ENCODE measurements around the gene AGO1.

The AGO1 gene

GRCh38 chr1:35882945-35883634 lies at the start of gene AGO1:
AGO1 (plus strand) TSS chr1:35883209; CDS start chr1:35883422, 213 bp downstream.
- Histone ChIP-seq H3K27me3 (ENCODE audit: control insufficient read depth, insufficient read depth, low read length) (no peaks in the 10 kb centered on the region), H3K9ac (ENCODE audit: low read length) (peak within 1 kb of the TSS; percentile 91), H3K4me3 (ENCODE audit: low read depth, low read length) (peak within 1 kb of the TSS; percentile 98), H3K4me1 (ENCODE audit: control insufficient read depth, insufficient read depth, low read length) (peaks cover 41% of the 10 kb centered on the region), H3K27ac (ENCODE audit: low read depth, low read length) (peak within 1 kb of the TSS; percentile 76; the same call in 1 of the 2 replicates), H3K36me3 (ENCODE audit: control insufficient read depth, insufficient read depth, low read length) (no peaks in the 10 kb centered on the region), H3K9me3 (ENCODE audit: control insufficient read depth, insufficient read depth, low read depth, low read length) (no peaks in the 10 kb centered on the region)

- no peak overlapping the region for H3K9ac ChIP-seq (ENCODE audit: low read length)
- no peaks in the 10 kb centered on the region for H3K27me3 ChIP-seq (ENCODE audit: control insufficient read depth, insufficient read depth, low read length)
- no peak overlapping the region for H3K27ac ChIP-seq (ENCODE audit: low read depth, low read length)
- peaks cover 51% of the 10 kb centered on the region for H3K36me3 ChIP-seq (ENCODE audit: control insufficient read depth, insufficient read depth, low read length)
- no peak overlapping the region for H3K4me3 ChIP-seq (ENCODE audit: low read depth, low read length)
- H3K9me3 ChIP-seq (ENCODE audit: control insufficient read depth, insufficient read depth, low read depth, low read length) = no peaks in the 10 kb centered on the region; the same call in 1 of the 2 replicates
- no peaks in the 10 kb centered on the region for H3K4me1 ChIP-seq (ENCODE audit: control insufficient read depth, insufficient read depth, low read length)
These were observed 49.6 kb upstream of the AGO1 start for GRCh38 chr1:35833395-35833794.

- peaks cover 51% of the 10 kb centered on the region for H3K36me3 ChIP-seq (ENCODE audit: control insufficient read depth, insufficient read depth, low read length)
- no peaks in the 10 kb centered on the region for H3K27me3 ChIP-seq (ENCODE audit: control insufficient read depth, insufficient read depth, low read length)
- no peak overlapping the region for H3K4me3 ChIP-seq (ENCODE audit: low read depth, low read length)
- no peaks in the 10 kb centered on the region for H3K4me1 ChIP-seq (ENCODE audit: control insufficient read depth, insufficient read depth, low read length)
- no peaks in the 10 kb centered on the region; the same call in 1 of the 2 replicates for H3K9me3 ChIP-seq (ENCODE audit: control insufficient read depth, insufficient read depth, low read depth, low read length)
- no peak overlapping the region for H3K27ac ChIP-seq (ENCODE audit: low read depth, low read length)
- no peak overlapping the region for H3K9ac ChIP-seq (ENCODE audit: low read length)
These were observed 48.8 kb upstream of the AGO1 start for GRCh38 chr1:35834218-35834617.

GRCh38 chr1:35835398-35835797 lies 47.6 kb upstream of the AGO1 start:
- Histone ChIP-seq H3K9ac (ENCODE audit: low read length) (no peak overlapping the region), H3K4me3 (ENCODE audit: low read depth, low read length) (no peak overlapping the region), H3K9me3 (ENCODE audit: control insufficient read depth, insufficient read depth, low read depth, low read length) (no peaks in the 10 kb centered on the region; the same call in 1 of the 2 replicates), H3K27me3 (ENCODE audit: control insufficient read depth, insufficient read depth, low read length) (no peaks in the 10 kb centered on the region), H3K27ac (ENCODE audit: low read depth, low read length) (no peak overlapping the region), H3K4me1 (ENCODE audit: control insufficient read depth, insufficient read depth, low read length) (no peaks in the 10 kb centered on the region), H3K36me3 (ENCODE audit: control insufficient read depth, insufficient read depth, low read length) (peaks cover 52% of the 10 kb centered on the region)

- Histone ChIP-seq H3K4me1 (ENCODE audit: control insufficient read depth, insufficient read depth, low read length) (no peaks in the 10 kb centered on the region), H3K9me3 (ENCODE audit: control insufficient read depth, insufficient read depth, low read depth, low read length) (no peaks in the 10 kb centered on the region; the same call in 1 of the 2 replicates), H3K4me3 (ENCODE audit: low read depth, low read length) (no peak overlapping the region), H3K9ac (ENCODE audit: low read length) (no peak overlapping the region), H3K27me3 (ENCODE audit: control insufficient read depth, insufficient read depth, low read length) (no peaks in the 10 kb centered on the region), H3K27ac (ENCODE audit: low read depth, low read length) (no peak overlapping the region), H3K36me3 (ENCODE audit: control insufficient read depth, insufficient read depth, low read length) (peaks cover 55% of the 10 kb centered on the region)
These were observed 46.3 kb upstream of the AGO1 start for GRCh38 chr1:35836734-35837133.

GRCh38 chr1:35838693-35839245 lies 44.2 kb upstream of the AGO1 start:
- Histone ChIP-seq H3K27ac (ENCODE audit: low read depth, low read length) (no peak overlapping the region), H3K36me3 (ENCODE audit: control insufficient read depth, insufficient read depth, low read length) (peaks cover 51% of the 10 kb centered on the region), H3K9ac (ENCODE audit: low read length) (no peak overlapping the region), H3K4me1 (ENCODE audit: control insufficient read depth, insufficient read depth, low read length) (no peaks in the 10 kb centered on the region), H3K27me3 (ENCODE audit: control insufficient read depth, insufficient read depth, low read length) (no peaks in the 10 kb centered on the region), H3K4me3 (ENCODE audit: low read depth, low read length) (no peak overlapping the region), H3K9me3 (ENCODE audit: control insufficient read depth, insufficient read depth, low read depth, low read length) (no peaks in the 10 kb centered on the region; the same call in 1 of the 2 replicates)

- no peaks in the 10 kb centered on the region for H3K9me3 ChIP-seq (ENCODE audit: control insufficient read depth, insufficient read depth, low read depth, low read length)
- H3K9ac ChIP-seq (ENCODE audit: low read length) = no peak overlapping the region
- no peak overlapping the region for H3K4me3 ChIP-seq (ENCODE audit: low read depth, low read length)
- H3K27me3 ChIP-seq (ENCODE audit: control insufficient read depth, insufficient read depth, low read length) = no peaks in the 10 kb centered on the region
- peaks cover 5% of the 10 kb centered on the region; the same call in 1 of the 2 replicates for H3K4me1 ChIP-seq (ENCODE audit: control insufficient read depth, insufficient read depth, low read length)
- no peak overlapping the region for H3K27ac ChIP-seq (ENCODE audit: low read depth, low read length)
- H3K36me3 ChIP-seq (ENCODE audit: control insufficient read depth, insufficient read depth, low read length) = peaks cover 28% of the 10 kb centered on the region
These were observed 38.2 kb upstream of the AGO1 start for GRCh38 chr1:35844826-35845225.

GRCh38 chr1:35845766-35846165 lies 37.2 kb upstream of the AGO1 start:
- no peak overlapping the region for H3K27ac ChIP-seq (ENCODE audit: low read depth, low read length)
- peaks cover 32% of the 10 kb centered on the region for H3K36me3 ChIP-seq (ENCODE audit: control insufficient read depth, insufficient read depth, low read length)
- no peaks in the 10 kb centered on the region for H3K9me3 ChIP-seq (ENCODE audit: control insufficient read depth, insufficient read depth, low read depth, low read length)
- H3K4me1 ChIP-seq (ENCODE audit: control insufficient read depth, insufficient read depth, low read length) = peaks cover 11% of the 10 kb centered on the region; the same call in 1 of the 2 replicates
- H3K9ac ChIP-seq (ENCODE audit: low read length) = no peak overlapping the region
- no peak overlapping the region for H3K4me3 ChIP-seq (ENCODE audit: low read depth, low read length)
- no peaks in the 10 kb centered on the region for H3K27me3 ChIP-seq (ENCODE audit: control insufficient read depth, insufficient read depth, low read length)

GRCh38 chr1:35847935-35848565 lies 35.0 kb upstream of the AGO1 start:
- Histone ChIP-seq H3K9ac (ENCODE audit: low read length) (no peak overlapping the region), H3K9me3 (ENCODE audit: control insufficient read depth, insufficient read depth, low read depth, low read length) (no peaks in the 10 kb centered on the region), H3K36me3 (ENCODE audit: control insufficient read depth, insufficient read depth, low read length) (peaks cover 32% of the 10 kb centered on the region), H3K4me3 (ENCODE audit: low read depth, low read length) (no peak overlapping the region), H3K27me3 (ENCODE audit: control insufficient read depth, insufficient read depth, low read length) (no peaks in the 10 kb centered on the region), H3K4me1 (ENCODE audit: control insufficient read depth, insufficient read depth, low read length) (peaks cover 11% of the 10 kb centered on the region; the same call in 1 of the 2 replicates), H3K27ac (ENCODE audit: low read depth, low read length) (no peak overlapping the region)

GRCh38 chr1:35850051-35850450 lies 33.0 kb upstream of the AGO1 start:
- H3K36me3 ChIP-seq (ENCODE audit: control insufficient read depth, insufficient read depth, low read length) = peaks cover 40% of the 10 kb centered on the region
- H3K9me3 ChIP-seq (ENCODE audit: control insufficient read depth, insufficient read depth, low read depth, low read length) = no peaks in the 10 kb centered on the region
- no peaks in the 10 kb centered on the region for H3K27me3 ChIP-seq (ENCODE audit: control insufficient read depth, insufficient read depth, low read length)
- H3K4me1 ChIP-seq (ENCODE audit: control insufficient read depth, insufficient read depth, low read length) = peaks cover 12% of the 10 kb centered on the region
- H3K9ac ChIP-seq (ENCODE audit: low read length) = no peak overlapping the region
- 0 out of 2 replicates have a peak overlapping the region, but pooled peaks have one; percentile 42 for H3K27ac ChIP-seq (ENCODE audit: low read depth, low read length)
- no peak overlapping the region for H3K4me3 ChIP-seq (ENCODE audit: low read depth, low read length)

GRCh38 chr1:35850716-35851115 lies 32.3 kb upstream of the AGO1 start:
- Histone ChIP-seq H3K27me3 (ENCODE audit: control insufficient read depth, insufficient read depth, low read length) (no peaks in the 10 kb centered on the region), H3K9ac (ENCODE audit: low read length) (no peak overlapping the region), H3K9me3 (ENCODE audit: control insufficient read depth, insufficient read depth, low read depth, low read length) (no peaks in the 10 kb centered on the region), H3K4me3 (ENCODE audit: low read depth, low read length) (no peak overlapping the region), H3K36me3 (ENCODE audit: control insufficient read depth, insufficient read depth, low read length) (peaks cover 39% of the 10 kb centered on the region), H3K4me1 (ENCODE audit: control insufficient read depth, insufficient read depth, low read length) (peaks cover 16% of the 10 kb centered on the region), H3K27ac (ENCODE audit: low read depth, low read length) (no peak overlapping the region)
